NCI-H1105 (cell line): ENCODE data around the gene ASIC4.

Source experiments
- DNase-seq: peaks from one replicate; lab custom pipeline; 2025; lab: John Stamatoyannopoulos, UW

ASIC4 gene

DNA sequence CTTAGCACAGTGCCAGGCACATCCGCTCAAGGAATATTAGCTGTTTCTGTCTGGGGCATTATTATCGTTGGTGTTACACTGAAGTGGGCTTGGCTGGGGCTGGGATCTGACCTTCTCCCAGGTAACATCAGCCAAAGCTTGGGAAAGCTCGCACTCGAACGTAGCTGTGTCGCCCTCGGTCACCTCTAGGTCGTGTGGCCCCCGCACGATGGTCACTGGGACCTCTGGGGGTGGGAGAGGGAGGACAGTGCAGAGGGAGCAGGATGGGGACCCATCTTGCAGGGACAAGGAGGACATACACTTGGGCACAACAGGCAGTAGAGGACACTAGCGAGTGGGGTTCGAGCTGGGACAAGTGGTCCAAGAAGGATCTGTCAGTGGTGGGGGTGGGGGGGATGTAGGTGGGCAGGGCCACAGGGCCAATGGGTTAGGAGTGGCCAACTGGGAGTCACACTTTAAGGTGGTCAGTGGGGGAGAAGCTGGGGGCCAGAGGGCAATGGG lies 39.2 kb downstream of the ASIC4 start:
- no peak for DNase-seq

DNA sequence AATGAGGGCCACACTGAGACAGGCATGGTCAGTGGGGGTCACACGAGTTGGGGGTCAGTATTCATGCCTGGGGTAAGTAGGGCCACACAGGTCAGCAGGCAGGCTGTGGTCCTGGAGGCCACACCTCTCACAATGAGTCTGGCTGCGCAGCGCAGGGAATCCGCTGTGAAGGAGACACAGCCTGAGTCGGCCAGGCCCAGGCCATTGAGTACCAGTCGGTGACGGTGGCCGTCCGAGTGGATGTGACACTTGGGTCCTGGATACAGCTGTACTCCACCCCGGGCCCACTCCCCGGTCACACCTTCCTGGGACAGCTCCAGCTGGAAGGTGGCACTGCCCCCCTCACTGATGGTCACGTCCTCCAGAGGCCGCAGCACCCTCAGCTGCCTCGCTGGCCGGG lies 40.1 kb downstream of the ASIC4 start:
- no peak for DNase-seq

- no peak for DNase-seq
These were observed 41.7 kb downstream of the ASIC4 start for GRCh38 chr2:219555956-219556355.

- DNase-seq = no peak
These were observed 42.1 kb downstream of the ASIC4 start for GRCh38 chr2:219556413-219556812.

- no peak for DNase-seq
These were observed 43.0 kb downstream of the ASIC4 start for GRCh38 chr2:219557320-219557719.

DNA sequence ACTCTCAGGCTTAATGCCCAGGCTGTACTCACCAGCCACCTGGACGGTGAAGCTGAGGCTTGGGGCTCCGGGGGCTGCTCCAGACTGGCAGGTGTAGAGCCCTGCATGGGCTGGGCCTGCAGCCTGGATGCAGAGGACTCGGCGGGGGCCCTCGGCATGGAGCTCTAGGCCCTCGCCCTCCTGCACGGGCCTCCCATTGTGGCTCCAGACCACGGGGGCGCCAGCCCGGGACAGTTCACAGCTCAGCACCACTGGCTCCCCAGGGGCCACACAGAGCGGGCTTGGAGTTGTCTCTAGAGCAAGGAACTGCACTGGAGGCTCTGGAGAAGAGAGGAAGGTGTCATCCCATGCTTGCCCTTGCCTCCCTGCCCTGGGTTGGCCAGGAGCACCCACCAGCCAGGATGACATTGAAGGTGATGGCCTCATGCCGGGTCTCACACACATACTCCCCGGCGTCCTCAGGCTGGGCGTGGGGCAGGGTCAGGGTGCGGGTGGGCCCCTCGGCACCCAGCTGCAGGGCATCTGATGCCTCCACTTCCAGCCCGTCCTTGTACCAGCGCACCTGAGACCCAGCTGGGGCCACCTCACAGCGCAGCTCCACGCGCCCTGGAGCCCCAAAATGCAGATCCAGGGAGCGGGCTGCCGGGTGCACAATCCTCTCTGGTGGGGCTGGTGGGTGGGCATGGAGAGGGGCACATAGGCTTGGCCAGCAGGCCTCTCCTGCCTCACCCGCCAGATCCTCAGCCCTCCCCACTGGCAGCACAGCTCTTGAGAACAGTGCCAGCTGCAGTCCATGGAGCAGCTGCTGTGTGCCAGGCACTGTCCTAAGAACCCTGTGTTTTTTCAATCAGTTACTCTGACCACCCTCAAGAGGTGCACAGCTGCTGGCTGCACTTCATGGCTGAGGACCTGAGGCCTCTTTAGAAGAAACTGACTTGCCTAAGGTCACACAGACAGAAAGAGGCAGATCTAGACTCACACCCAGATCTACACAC lies 43.8 kb downstream of the ASIC4 start:
- no peak for DNase-seq

- no peak for DNase-seq
These were observed 45.1 kb downstream of the ASIC4 start for GRCh38 chr2:219559156-219559915.

DNA sequence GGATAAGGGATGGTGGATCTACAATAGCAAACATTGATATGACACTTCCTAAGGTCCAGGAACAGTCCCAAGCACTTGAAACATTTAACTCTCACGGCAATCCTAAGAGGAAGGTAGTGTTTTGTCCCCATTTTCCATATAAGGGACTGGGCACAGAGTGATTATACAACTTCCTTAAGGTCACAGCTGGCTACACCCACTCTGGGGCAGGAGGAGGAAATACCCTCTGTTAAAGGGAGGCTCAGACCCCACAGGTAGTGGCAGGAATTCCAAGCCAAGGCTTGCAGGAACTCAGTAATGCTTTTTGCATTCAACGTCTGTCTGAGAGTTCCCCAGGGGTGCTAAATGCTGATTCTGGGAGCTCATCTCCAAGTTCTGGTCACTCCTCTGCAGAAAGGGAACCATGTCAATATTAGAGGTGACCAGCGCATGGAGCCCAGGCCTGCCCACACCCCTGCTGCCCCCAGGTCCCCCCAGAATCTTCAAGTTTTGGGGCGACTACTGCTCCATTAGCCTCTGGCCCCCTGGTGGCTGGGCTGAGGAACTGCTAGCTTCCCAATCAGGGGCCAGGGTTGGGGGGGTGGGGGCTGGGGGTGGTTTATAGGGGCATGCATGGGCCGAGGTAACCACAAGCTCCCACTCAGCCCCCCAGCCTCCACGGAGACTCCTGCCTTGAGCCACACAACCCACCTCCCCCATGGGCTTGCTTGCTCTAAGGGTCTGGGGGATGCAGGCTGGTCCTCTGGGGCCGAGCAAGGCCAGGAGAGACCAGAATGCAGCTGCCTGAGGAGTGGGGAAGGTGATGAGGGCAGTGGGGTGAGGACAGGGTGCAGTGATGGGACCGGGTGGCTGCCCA lies 46.0 kb downstream of the ASIC4 start:
- no peak for DNase-seq

DNA sequence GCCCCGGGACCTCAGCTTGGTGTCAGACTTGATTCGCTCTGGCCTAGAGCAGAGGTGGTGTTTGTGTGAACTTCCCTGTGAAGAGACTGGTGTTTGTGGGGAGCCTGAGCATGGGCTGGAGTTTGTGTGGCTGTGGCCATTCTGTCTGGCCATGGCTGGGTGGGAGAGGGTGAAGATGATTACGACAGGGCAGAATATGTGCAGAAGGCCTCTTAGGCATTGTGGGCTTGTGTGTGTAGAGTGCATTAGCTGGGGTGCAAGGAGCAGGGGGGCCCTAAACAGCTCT lies 46.6 kb downstream of the ASIC4 start:
- no peak for DNase-seq

- DNase-seq = no peak
These were observed 47.1 kb downstream of the ASIC4 start for GRCh38 chr2:219561179-219562048.

DNA sequence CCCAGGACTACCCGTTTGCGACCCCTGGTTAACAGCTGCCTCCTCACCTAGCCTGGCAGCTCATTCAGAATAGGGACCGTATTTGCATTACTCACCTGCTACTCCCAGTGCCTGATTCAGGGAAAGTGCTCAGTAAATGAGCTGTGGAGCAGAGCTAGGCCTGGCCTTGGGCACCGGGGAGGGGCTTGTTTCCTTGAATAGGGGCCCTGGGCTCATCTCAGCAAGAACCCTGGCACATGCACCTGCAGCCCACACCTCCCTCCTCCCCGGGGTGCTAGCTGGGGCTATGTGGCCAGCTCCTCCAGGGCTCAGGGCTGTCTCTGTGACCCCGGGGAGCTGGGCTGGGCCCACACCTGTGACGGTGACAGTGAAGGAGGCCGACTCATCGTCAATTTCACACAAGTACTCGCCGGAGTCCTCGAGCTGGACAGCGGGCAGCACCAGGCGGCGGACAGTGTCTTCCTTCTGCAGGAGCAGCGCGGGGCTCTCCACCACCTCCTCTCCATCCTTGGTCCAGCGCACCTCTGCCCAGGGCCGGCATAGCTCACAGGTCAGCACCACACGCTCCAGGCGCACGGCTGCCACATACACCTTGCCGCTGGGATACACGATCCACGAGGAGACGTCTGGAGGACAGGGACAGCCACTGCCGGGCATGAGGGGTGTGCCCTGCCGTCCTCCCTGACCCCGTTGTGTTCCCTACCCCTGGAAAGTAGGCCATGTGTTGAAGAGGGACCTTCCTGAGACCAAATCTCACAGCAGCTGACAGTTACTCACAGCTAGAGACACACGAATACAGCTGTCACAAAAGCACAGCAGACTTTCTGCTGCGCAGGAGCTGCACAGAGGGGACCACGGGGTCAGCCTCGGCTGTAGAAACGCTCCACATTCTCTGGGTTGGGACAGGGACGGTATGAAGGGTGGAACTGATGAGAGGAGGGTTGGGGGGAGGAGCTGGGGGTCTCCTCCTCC lies 48.1 kb downstream of the ASIC4 start:
- DNase-seq = no peak

DNA sequence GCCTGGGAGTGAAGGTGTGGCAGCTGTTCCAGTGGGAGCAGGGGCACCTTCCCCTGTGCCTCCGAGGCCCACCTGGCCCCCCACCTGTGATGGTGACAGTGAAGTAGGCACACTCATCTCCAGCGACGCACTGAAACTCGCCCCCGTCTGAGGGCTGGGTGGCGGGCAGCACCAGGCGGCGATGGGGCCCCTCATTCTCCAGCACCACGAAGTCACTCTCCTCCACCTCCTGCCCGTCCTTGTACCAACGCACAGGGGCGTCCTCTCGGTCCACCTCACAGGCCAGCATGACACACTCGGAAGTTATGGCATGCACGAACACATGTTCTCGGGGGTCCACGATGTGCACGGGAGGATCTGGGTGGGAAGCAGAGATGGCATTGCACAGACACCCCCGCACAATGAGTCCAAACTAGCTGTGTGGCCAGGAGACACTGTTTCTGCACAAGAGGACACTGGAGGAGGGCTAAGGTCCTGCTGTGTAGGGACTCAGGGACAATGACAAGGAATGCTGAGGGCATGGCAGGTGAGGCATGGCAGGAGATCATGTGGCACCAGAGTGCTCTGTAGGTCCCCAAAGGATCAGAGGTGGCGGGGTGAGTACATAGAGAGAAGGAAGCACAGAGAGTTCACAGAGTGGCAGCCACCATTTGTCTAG lies 49.1 kb downstream of the ASIC4 start:
- DNase-seq = no peak

DNA sequence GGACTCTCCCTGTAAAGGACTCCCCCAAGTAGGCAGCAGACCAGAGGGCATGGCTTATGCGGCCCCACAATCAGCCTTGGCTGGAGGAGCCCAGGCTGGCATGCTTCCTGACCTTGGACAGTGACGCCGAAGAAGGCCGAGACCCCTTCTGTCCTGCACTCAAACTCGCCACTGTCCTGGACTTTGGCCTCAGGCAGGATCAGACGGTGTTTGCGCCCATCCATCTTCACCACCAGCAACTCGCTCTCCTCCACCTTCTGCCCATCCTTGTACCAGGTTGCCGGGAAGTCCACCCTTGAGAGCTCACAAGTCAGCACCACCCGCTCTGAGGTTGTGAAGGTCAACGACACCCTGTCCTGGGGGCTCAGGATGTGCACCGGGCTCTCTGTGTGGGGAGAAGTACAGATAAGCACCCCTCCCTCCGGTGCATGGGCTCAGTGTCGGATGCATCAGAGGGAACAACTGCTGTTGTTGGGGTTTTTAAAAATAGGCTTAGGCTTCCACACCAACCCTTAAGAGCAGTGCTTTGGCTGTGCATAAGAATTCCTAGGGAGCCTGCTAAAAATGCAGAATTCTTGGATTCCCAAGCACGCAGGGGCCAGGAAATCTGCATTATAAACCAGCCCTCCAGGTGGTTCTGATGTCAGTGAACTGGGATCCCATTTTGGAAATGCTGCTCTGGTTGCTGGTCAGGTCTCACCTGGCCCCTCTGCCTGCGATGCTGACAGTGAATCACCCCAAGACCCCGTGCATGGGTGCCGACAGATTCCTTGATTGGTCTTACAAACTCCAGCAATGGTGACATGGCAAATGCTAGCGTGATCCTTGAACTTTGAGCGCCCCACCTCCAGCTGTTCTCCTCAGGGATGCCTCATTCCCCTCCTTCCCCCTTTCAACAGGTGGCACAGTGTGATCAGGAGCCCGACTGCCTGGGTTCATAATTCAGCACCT lies 51.1 kb downstream of the ASIC4 start:
- no peak for DNase-seq

- DNase-seq = no peak
These were observed 52.4 kb downstream of the ASIC4 start for GRCh38 chr2:219566640-219567039.

- DNase-seq = no peak
These were observed 52.8 kb downstream of the ASIC4 start for GRCh38 chr2:219567131-219567530.

GRCh38 chr2:219567791-219568361 lies 53.6 kb downstream of the ASIC4 start:
- DNase-seq = no peak

- no peak for DNase-seq
These were observed 54.8 kb downstream of the ASIC4 start for GRCh38 chr2:219569041-219569440.

GRCh38 chr2:219569635-219570034 lies 55.4 kb downstream of the ASIC4 start:
- DNase-seq = no peak
